Immature natural killer cell (primary cell): ENCODE data around the gene DHX16. TPM values are rescaled to one million over a fixed set of nuclear protein-coding genes. Genes with fewer than 3 reads are reported as not detected.
A peak's percentile ranks its signal among the peaks of the same experiment; 100 is the strongest.

ENCODE experiments used
- DNase-seq, 3 donors: peaks; one replicate each; pipeline ENCODE4 v3.0.0; 2022; ENCODE audit warnings: mixed read lengths in 1 of 3
- H3K27ac Mint-ChIP-seq, 6 donors: one replicate each; pipeline ENCODE4 v1.8.0; 2020; ENCODE audit warnings: mixed read lengths in 6 of 6, mild to moderate bottlenecking in 5 of 6, inconsistent platforms in 4 of 6, moderate library complexity in 3 of 6
- H3K27me3 Mint-ChIP-seq, 3 donors: one replicate each; pipeline ENCODE4 v1.8.0; 2020 to 2021; ENCODE audit warnings: low read depth in 3 of 3, mild to moderate bottlenecking in 3 of 3, mixed read lengths in 3 of 3, moderate library complexity in 3 of 3, inconsistent platforms in 1 of 3
- H3K36me3 Mint-ChIP-seq, 3 donors: one replicate each; pipeline ENCODE4 v1.8.0; 2020; ENCODE audit warnings: mixed read lengths in 3 of 3, inconsistent platforms in 2 of 3, mild to moderate bottlenecking in 2 of 3
- H3K4me1 Mint-ChIP-seq, 2 donors: one replicate each; pipeline ENCODE4 v1.8.0; 2020; ENCODE audit warnings: inconsistent platforms in 2 of 2, mild to moderate bottlenecking in 2 of 2, mixed read lengths in 2 of 2, moderate library complexity in 1 of 2
- H3K4me3 Mint-ChIP-seq, 5 donors: one replicate each; pipeline ENCODE4 v1.8.0; 2020; ENCODE audit warnings: mild to moderate bottlenecking in 5 of 5, mixed read lengths in 5 of 5, inconsistent platforms in 3 of 5, moderate library complexity in 3 of 5
- H3K9me3 Mint-ChIP-seq, 6 donors: one replicate each; pipeline ENCODE4 v1.8.0; 2020; ENCODE audit warnings: mild to moderate bottlenecking in 6 of 6, mixed read lengths in 6 of 6, inconsistent platforms in 4 of 6, moderate library complexity in 3 of 6
- polyA plus RNA-seq, 3 donors: library from polyadenylated mRNA; unstranded; fragments of 300-500 nt; fragmentation: Illumina TruSeq; gene quantifications; one replicate each; pipeline ENCODE4 v1.2.3, GENCODE V29; 2021

DHX16 gene
- polyA plus RNA-seq, 3 donors from 2014 or later: 13.6 to 33.9 (median 14.4) TPM

DNA sequence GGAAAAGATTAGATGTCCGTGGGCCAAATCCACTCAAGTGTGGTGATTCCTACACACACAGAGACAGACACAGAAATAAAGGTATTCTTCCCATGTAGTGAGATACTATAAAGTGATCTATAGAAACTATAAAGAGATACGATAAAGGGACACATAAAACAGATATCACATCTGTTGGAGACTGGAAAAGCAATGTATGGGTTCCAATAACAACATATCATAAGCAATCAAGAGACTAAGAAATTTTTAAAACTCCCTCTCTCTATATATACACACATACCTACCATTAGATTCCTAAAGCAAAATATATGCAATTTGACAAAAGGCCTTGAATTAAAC lies 61.0 kb downstream of the DHX16 start:
- Mint-ChIP-seq H3K27me3 (peaks cover 19 to 27% (median 24%) of the 10 kb centered on the region in 3 donors), H3K4me3 (peak overlapping the region in 1 of 5 donors; percentile 18), H3K9me3 (peaks cover 0 to 5% (median under 1%) of the 10 kb centered on the region in 6 donors), H3K4me1 (peaks cover 52 to 71% of the 10 kb centered on the region in 2 donors), H3K27ac (peak overlapping the region; percentile 35 to 100 (median 84)), H3K36me3 (peaks cover 25 to 43% (median 35%) of the 10 kb centered on the region in 3 donors)
- DNase-seq: no peak

DNA sequence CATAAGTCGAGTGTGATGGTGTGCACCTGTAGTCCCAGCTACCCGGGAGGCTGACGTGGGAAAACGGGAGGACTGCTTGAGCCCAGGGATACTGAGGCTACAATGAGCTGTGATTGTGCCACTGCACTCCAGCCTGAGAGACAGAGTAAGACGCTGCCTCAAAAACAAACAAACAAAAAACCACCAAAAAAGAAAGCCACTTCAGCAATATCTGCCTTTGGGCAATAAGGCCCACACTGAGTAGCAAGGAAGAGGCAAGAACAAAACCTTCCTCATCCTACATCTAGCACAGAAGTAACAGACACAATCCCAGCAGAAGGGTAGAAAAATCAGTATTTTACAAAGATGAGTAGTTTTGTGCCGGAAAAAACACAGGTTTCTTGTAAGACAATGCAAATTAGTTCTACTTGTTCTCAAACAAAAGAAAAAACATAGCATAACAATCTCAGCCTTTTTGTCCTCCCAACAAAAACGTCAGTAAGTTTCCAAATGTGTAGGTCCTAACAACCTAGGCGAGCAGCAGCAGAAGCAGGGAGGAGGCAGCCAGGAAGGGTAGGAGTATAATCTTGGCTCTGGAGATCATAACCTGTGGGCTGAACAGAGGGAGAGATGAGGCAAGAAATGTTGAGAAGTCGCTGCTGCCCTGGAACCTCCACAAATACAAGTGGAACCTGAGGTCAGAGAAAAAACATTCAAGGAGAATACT lies 61.5 kb downstream of the DHX16 start:
- Mint-ChIP-seq H3K4me3 (no peak overlapping the region), H3K4me1 (peaks cover 55 to 73% of the 10 kb centered on the region in 2 donors), H3K27ac (peak overlapping the region; percentile 35 to 100 (median 84)), H3K9me3 (peaks cover 0 to 3% (median under 1%) of the 10 kb centered on the region in 6 donors), H3K27me3 (peaks cover 14 to 22% (median 20%) of the 10 kb centered on the region in 3 donors), H3K36me3 (peaks cover 20 to 43% (median 35%) of the 10 kb centered on the region in 3 donors)
- DNase-seq: no peak

DNA sequence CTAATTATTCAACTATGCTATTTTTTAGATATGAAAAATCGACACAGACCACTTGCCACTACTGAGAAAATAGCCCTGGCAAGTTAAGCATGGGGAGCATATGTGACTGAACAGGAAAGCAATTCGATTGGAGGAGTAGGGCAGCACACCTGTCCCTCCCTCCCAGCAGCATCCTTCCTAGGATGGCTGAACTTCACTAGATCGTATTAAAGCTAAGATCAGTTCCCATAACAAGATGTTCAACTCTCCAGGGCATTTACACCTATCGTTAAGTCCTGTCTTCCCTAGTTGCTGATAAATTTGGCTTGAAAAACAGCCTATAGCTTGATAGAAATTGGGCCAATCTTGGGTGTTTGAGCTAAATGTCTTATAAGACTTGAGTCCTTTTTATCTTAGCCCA lies 62.7 kb downstream of the DHX16 start:
- DNase-seq: no peak
- Mint-ChIP-seq H3K9me3 (no peaks in the 10 kb centered on the region), H3K36me3 (peaks cover 14 to 36% (median 33%) of the 10 kb centered on the region in 3 donors), H3K4me3 (no peak overlapping the region), H3K27me3 (peaks cover 3 to 10% (median 8%) of the 10 kb centered on the region in 3 donors), H3K4me1 (peaks cover 55 to 77% of the 10 kb centered on the region in 2 donors), H3K27ac (peak overlapping the region in 5 of 6 donors; percentile 19 to 100 (median 81))

DNA sequence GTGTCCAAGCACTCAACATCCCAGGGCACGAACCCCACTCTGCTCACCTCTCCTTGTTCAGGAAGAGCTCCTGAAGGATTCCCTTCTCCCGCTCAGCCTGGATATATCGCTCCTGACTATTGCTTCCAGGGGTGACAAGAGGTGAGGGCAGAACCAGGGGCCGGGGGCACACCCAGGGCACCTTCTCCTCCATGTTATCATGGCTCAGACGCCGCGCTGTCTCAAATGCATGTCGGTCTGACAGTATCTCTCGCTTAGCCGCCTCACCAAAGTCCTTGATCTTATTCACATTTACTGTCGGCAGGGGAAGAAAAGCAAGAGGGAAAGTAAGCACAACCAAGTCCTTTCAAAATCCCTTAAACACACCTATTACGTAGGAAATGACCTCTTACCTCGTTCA lies 68.8 kb downstream of the DHX16 start:
- H3K9me3 Mint-ChIP-seq: no peaks in the 10 kb centered on the region
- DNase-seq: no peak

More for the DNA sequence above, 68.8 kb downstream of the DHX16 start:
- H3K36me3 Mint-ChIP-seq: peaks cover 30 to 62% (median 41%) of the 10 kb centered on the region in 3 donors
- peaks cover 31 to 56% of the 10 kb centered on the region in 2 donors for H3K4me1 Mint-ChIP-seq
- no peak overlapping the region for H3K4me3 Mint-ChIP-seq
- H3K27ac Mint-ChIP-seq: peak overlapping the region in 4 of 6 donors; percentile 49 to 92 (median 60)
- H3K27me3 Mint-ChIP-seq: peaks cover 2 to 4% (median 2%) of the 10 kb centered on the region in 3 donors

Other genes starting within 250 kb of the DHX16 start
- gene HLA-E, start 183.5 kb downstream of the DHX16 start, polyA plus RNA-seq: 1,000 to 10,000 TPM; 2,819 to 4,179 (median 3,086) TPM
- 10 to 100 TPM; 32.6 to 38.6 (median 35.0) TPM for gene GNL1, start 116.5 kb downstream of the DHX16 start, polyA plus RNA-seq
- gene PRR3, start 115.7 kb downstream of the DHX16 start, polyA plus RNA-seq: 1 to 10 TPM; 1.0 to 9.0 (median 3.6) TPM
- gene ABCF1, start 101.6 kb downstream of the DHX16 start, polyA plus RNA-seq: 10 to 100 TPM in 2 of 3 donors, 1 to 10 TPM in 1; 4.3 to 50.1 (median 15.2) TPM
- 10 to 100 TPM in 2 of 3 donors, 1 to 10 TPM in 1; 5.5 to 30.0 (median 12.9) TPM for gene PPP1R10, start 55.8 kb downstream of the DHX16 start, polyA plus RNA-seq
- 100 to 1,000 TPM in 2 of 3 donors, 10 to 100 TPM in 1; 86.6 to 114 (median 102) TPM for gene MRPS18B, start 55.2 kb downstream of the DHX16 start, polyA plus RNA-seq
- 1 to 10 TPM in 1 of 3 donors, under 1 TPM in 1, not detected in 1; 0.43 to 3.1 TPM for gene ATAT1, start 46.1 kb downstream of the DHX16 start, polyA plus RNA-seq
- gene C6orf136, start 25.9 kb downstream of the DHX16 start, polyA plus RNA-seq: 10 to 100 TPM in 1 of 3 donors, 1 to 10 TPM in 2; 4.3 to 16.5 (median 9.8) TPM
- gene PPP1R18, start 13.6 kb upstream of the DHX16 start, polyA plus RNA-seq: 100 to 1,000 TPM; 178 to 308 (median 245) TPM
- gene NRM, start 18.0 kb upstream of the DHX16 start, polyA plus RNA-seq: 10 to 100 TPM in 1 of 3 donors, 1 to 10 TPM in 2; 6.7 to 20.1 (median 8.4) TPM
- 10 to 100 TPM in 1 of 3 donors, 1 to 10 TPM in 1, not detected in 1; 3.0 to 16.5 TPM for gene MDC1, start 44.3 kb upstream of the DHX16 start, polyA plus RNA-seq
- gene TUBB, start 47.3 kb upstream of the DHX16 start, polyA plus RNA-seq: 100 to 1,000 TPM in 1 of 3 donors, 10 to 100 TPM in 2; 80.8 to 215 (median 84.0) TPM
- gene FLOT1, start 69.7 kb upstream of the DHX16 start, polyA plus RNA-seq: 100 to 1,000 TPM; 148 to 214 (median 174) TPM
- 1 to 10 TPM; 1.0 to 2.7 (median 1.6) TPM for gene IER3, start 71.5 kb upstream of the DHX16 start, polyA plus RNA-seq
- gene DDR1, start 211.5 kb upstream of the DHX16 start, polyA plus RNA-seq: 1 to 10 TPM in 1 of 3 donors, under 1 TPM in 1, not detected in 1; 0.41 to 1.1 TPM
- 10 to 100 TPM in 1 of 3 donors, 1 to 10 TPM in 1, not detected in 1; 6.3 to 10.2 TPM for gene GTF2H4, start 235.2 kb upstream of the DHX16 start, polyA plus RNA-seq
- 10 to 100 TPM; 12.0 to 17.5 (median 12.6) TPM for gene VARS2, start 241.2 kb upstream of the DHX16 start, polyA plus RNA-seq